Body of pancreas (tissue), 4 donors: Measurements from ENCODE around the gene NPAT.

ENCODE experiments used
- CTCF ChIP-seq, 7 experiments: fragments of 450-650 bp in 4 of 7; fragments of 200-600 bp in 3 of 7; sonication (generic) in 3 of 7; IDR thresholded peaks; one replicate each; pipeline ENCODE4 v1.5.1; 2016 to 2019; ENCODE audit warnings: antibody characterized with exemption in 7 of 7
- POLR2A ChIP-seq, 3 donors: fragments of 450-650 bp; IDR thresholded peaks; one replicate each; pipeline ENCODE4 v1.6.1; 2016; ENCODE audit warnings: antibody characterized with exemption in 3 of 3, mild to moderate bottlenecking in 2 of 3

- no peak for TF ChIP-seq CTCF (IDR thresholded peaks at IDR 0.05)
- no peak for TF ChIP-seq POLR2A (IDR thresholded peaks at IDR 0.05)
Observed at GRCh38 chr11:108135845-108136544, 86.4 kb downstream of the NPAT start.
